Esophagus squamous epithelium (tissue), 5 donors: ENCODE measurements around the gene KRTAP24-1. TPM values are rescaled to one million over a fixed set of nuclear protein-coding genes. Genes with fewer than 3 reads are reported as not detected.

Experiments used
- DNase-seq: peaks from one replicate; lab custom pipeline; 2025; lab: John Stamatoyannopoulos, UW
- H3K27ac ChIP-seq, 4 donors: fragments of 200-600 bp; sonication (generic); one replicate each; pipeline ENCODE4 v1.5.1; 2016 to 2019; ENCODE audit warnings: mild to moderate bottlenecking in 1 of 4
- H3K27me3 ChIP-seq, 4 donors: fragments of 200-600 bp; sonication (generic); 1 replicate in 3 of 4; 2 replicates in 1 of 4; pipeline versions ENCODE4 v1.5.1 to v1.6.0; 2017 to 2021; ENCODE audit warnings: antibody characterized with exemption in 1 of 4
- H3K36me3 ChIP-seq, 3 donors: fragments of 200-600 bp; sonication (generic); one replicate each; pipeline ENCODE4 v1.5.1; 2016 to 2019
- H3K4me1 ChIP-seq, 3 donors: fragments of 200-600 bp; sonication (generic); one replicate each; pipeline ENCODE4 v1.5.1; 2017 to 2019
- H3K4me3 ChIP-seq, 4 donors: fragments of 200-600 bp; sonication (generic); 1 replicate in 3 of 4; 2 replicates in 1 of 4; pipeline ENCODE4 v1.5.1; 2016 to 2019; ENCODE audit warnings: mild to moderate bottlenecking in 2 of 4, moderate library complexity in 1 of 4
- H3K9me3 ChIP-seq, 3 donors: fragments of 200-600 bp; sonication (generic); one replicate each; pipeline ENCODE4 v1.5.1; 2016 to 2019
- CTCF ChIP-seq, 6 experiments: fragments of 450-650 bp in 4 of 6; fragments of 200-600 bp in 2 of 6; sonication (generic) in 2 of 6; IDR thresholded peaks; one replicate each; pipeline ENCODE4 v1.5.1; 2016 to 2019; ENCODE audit warnings: antibody characterized with exemption in 6 of 6, mild to moderate bottlenecking in 4 of 6, moderate library complexity in 4 of 6
- POLR2A ChIP-seq, 4 donors: fragments of 450-650 bp; IDR thresholded peaks; one replicate each; pipeline ENCODE4 v1.6.1; 2017; ENCODE audit warnings: antibody characterized with exemption in 4 of 4, mild to moderate bottlenecking in 4 of 4, moderate library complexity in 3 of 4
- WGBS, 2 donors: methylation state at CpG; one replicate each; pipeline ENCODE4 v1.1.5; 2018; 5-methylcytosine and 5-hydroxymethylcytosine counted together
- intact Hi-C: fragments of 100-400 bp; cut with DNase I; formaldehyde crosslinking; loops from one replicate; pipeline ENCODE4 v1.15.0; 2022
- total RNA-seq, 4 donors: library from RNA; depleted of rRNA; stranded (reverse); fragments of >200 nt; gene quantifications; one replicate each; pipeline ENCODE4 v1.1.0, GENCODE V29; 2016
- donor health status: DM: yes; HTN: yes; CAD: no.

KRTAP24-1 gene
- total RNA-seq, 4 donors from 2014 or later: not detected

GRCh38 chr21:30271156-30271555, 11.6 kb downstream of the KRTAP24-1 start:
- Histone ChIP-seq H3K4me3 (no peak overlapping the region), H3K4me1 (no peaks in the 10 kb centered on the region), H3K27ac (no peak overlapping the region), H3K27me3 (no peaks in the 10 kb centered on the region), H3K9me3 (no peaks in the 10 kb centered on the region), H3K36me3 (no peaks in the 10 kb centered on the region)
- WGBS, 2 donors: 64 to 73% methylated on average over 5 of the region's 5 CpGs
- DNase-seq: no peak
- intact Hi-C loops: no loop called here
- TF ChIP-seq CTCF (IDR thresholded peaks at IDR 0.05) (no peak), POLR2A (IDR thresholded peaks at IDR 0.05) (no peak)

- no peaks in the 10 kb centered on the region for H3K4me1 ChIP-seq
- TF ChIP-seq CTCF (IDR thresholded peaks at IDR 0.05): no peak
- no peak for TF ChIP-seq POLR2A (IDR thresholded peaks at IDR 0.05)
- H3K4me3 ChIP-seq: no peak overlapping the region
- H3K9me3 ChIP-seq: no peaks in the 10 kb centered on the region
- H3K27me3 ChIP-seq: no peaks in the 10 kb centered on the region
- intact Hi-C loops: no loop called here
- no peak overlapping the region for H3K27ac ChIP-seq
- WGBS, 2 donors: 63 to 65% methylated on average over 3 of the region's 3 CpGs
- H3K36me3 ChIP-seq: no peaks in the 10 kb centered on the region
- no peak for DNase-seq
Measured at GRCh38 chr21:30269803-30270530, 12.8 kb downstream of the KRTAP24-1 start.

- Histone ChIP-seq H3K4me3 (no peak overlapping the region), H3K36me3 (no peaks in the 10 kb centered on the region), H3K4me1 (no peaks in the 10 kb centered on the region), H3K9me3 (no peaks in the 10 kb centered on the region), H3K27me3 (no peaks in the 10 kb centered on the region), H3K27ac (no peak overlapping the region)
- intact Hi-C loops: no loop called here
- no peak for DNase-seq
- no peak for TF ChIP-seq CTCF (IDR thresholded peaks at IDR 0.05)
- 62 to 75% methylated on average over 5 of the region's 5 CpGs for WGBS, 2 donors
Measured at GRCh38 chr21:30268608-30269197, 14.0 kb downstream of the KRTAP24-1 start.

- 57 to 66% methylated on average over 4 of the region's 4 CpGs for WGBS, 2 donors
Measured at GRCh38 chr21:30257773-30258172, 25.0 kb downstream of the KRTAP24-1 start.

More at GRCh38 chr21:30257773-30258172, 25.0 kb downstream of the KRTAP24-1 start:
- TF ChIP-seq CTCF (IDR thresholded peaks at IDR 0.05) (peak in 5 of 6 experiments; percentile 25 to 65 (median 32)), POLR2A (IDR thresholded peaks at IDR 0.05) (no peak)
- no peak for DNase-seq
- Histone ChIP-seq H3K27me3 (no peaks in the 10 kb centered on the region), H3K27ac (no peak overlapping the region), H3K36me3 (no peaks in the 10 kb centered on the region), H3K9me3 (no peaks in the 10 kb centered on the region), H3K4me1 (no peaks in the 10 kb centered on the region), H3K4me3 (no peak overlapping the region)
- intact Hi-C loops: no loop called here
